ENCODE results near the gene DTL. TPM values are rescaled to one million over a fixed set of nuclear protein-coding genes. Genes with fewer than 3 reads are reported as not detected.

DTL gene
- polyA plus RNA-seq, 1 of the 3 experiments (the other 2 are of a cell fraction) = 9.3 TPM

DNA sequence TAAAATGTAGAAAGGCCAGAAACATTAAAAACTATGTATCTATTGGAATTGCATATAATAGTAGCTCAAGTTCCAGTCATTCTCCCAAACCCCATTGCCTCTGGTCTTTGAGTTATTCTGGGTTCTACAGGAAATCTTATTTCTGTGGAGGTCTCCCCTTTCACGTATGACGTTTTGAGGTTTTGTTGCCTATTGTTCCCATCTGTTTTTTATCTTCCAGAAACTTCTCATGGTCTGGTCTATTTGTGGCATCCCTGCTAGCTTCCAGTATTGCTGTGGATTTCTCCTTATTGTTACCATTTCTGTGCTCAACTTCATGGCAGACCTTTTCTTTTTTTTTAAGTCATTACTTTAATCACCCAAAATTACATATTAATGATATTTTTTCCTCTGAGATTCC is 43.3 kb downstream of the DTL start:
- Histone ChIP-seq H3K9ac (no peak overlapping the region), H3K79me2 (ENCODE audit: insufficient read depth) (no peaks in the 10 kb centered on the region), H3K4me3 (ENCODE audit: low read depth in 2 of 2, low read length in 1 of 2) (no peak overlapping the region), H3F3A (replicated peaks; ENCODE audit: insufficient read depth) (no peaks in the 10 kb centered on the region), H3K27ac (ENCODE audit: low read depth in 2 of 2, low read length in 1 of 2) (no peak overlapping the region), H3K27me3 (ENCODE audit: insufficient read depth) (no peaks in the 10 kb centered on the region), H3K4me2 (no peak overlapping the region), H2AFZ (ENCODE audit: low read depth) (no peak overlapping the region), H3K9me3 (no peaks in the 10 kb centered on the region), H3K4me1 (ENCODE audit: control insufficient read depth in 1 of 2, insufficient read depth in 2 of 2, low read depth in 1 of 2, low read length in 1 of 2) (no peaks in the 10 kb centered on the region; a peak in 1 of 4 replicates), H3K36me3 (replicated peaks in 1 of 2; ENCODE audit: control insufficient read depth in 1 of 2, insufficient read depth in 2 of 2, low read length in 1 of 2) (peaks cover 34 to 82% of the 10 kb centered on the region in 2 experiments), H4K20me1 (ENCODE audit: insufficient read depth) (no peaks in the 10 kb centered on the region), H3K9me2 (no peaks in the 10 kb centered on the region)
- ChIA-PET POLR2A (no interaction called here), CTCF (interaction anchor here (0.6 to 4.3 kb wide), 4 partner anchors 8 to 377 kb away, joined by 3 to 25 read pairs (median 12); no protein-coding TSS in a partner anchor)
- 96% methylated on average over 2 of the region's 2 CpGs for WGBS (ENCODE audit: low lambda C conversion rate)
- TF ChIP-seq NFIC (IDR thresholded peaks at IDR 0.05; ENCODE audit: borderline replicate concordance) = no peak
- no peak for TF ChIP-seq GATA2 (CRISPR knock-in tag; IDR thresholded peaks at IDR 0.05)
- TF ChIP-seq, protein P1, sequence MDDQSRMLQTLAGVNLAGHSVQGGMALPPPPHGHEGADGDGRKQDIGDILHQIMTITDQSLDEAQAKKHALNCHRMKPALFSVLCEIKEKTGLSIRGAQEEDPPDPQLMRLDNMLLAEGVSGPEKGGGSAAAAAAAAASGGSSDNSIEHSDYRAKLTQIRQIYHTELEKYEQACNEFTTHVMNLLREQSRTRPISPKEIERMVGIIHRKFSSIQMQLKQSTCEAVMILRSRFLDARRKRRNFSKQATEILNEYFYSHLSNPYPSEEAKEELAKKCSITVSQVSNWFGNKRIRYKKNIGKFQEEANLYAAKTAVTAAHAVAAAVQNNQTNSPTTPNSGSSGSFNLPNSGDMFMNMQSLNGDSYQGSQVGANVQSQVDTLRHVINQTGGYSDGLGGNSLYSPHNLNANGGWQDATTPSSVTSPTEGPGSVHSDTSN (IDR thresholded peaks at IDR 0.05) = no peak
- TF ChIP-seq RFX5 (IDR thresholded peaks at IDR 0.05; ENCODE audit: low read length) = no peak
- TF ChIP-seq JUND (IDR thresholded peaks at IDR 0.05) = no peak
- no peak for TF ChIP-seq CHD2 (IDR thresholded peaks at IDR 0.05; ENCODE audit: low read length, partially characterized antibody)
- no peak for TF ChIP-seq TCF12 (IDR thresholded peaks at IDR 0.05)
- DNase-seq = no peak

DNA sequence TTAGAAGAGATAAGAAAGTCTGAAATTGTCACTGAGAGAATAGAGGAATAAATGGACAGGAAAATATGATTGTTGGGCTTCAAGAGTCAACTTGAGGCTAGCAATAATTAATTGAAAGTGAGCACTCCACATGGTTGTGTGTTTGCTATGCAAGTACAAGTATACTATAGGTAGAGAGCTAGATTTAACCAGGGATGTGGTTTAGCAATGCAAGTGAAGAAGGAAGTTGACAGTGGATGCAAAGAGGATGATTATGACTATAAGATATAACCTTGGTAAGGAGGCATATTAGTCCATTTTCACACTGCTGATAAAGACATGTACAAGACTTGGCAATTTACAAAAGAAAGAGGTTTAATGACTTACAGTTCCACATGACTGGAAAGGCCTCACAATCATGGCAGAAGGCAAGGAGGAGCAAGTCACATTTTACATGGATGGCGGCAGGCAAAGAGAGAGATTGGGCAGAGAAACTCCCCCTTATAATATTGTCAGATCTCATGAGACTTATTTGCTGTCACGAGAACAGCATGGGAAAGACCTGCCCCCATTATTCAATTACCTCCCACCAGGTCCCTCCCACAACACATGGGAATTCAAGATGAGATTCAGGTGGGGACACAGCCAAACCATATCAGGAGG is 47.3 kb downstream of the DTL start:
- CTCF ChIA-PET = interaction anchor here (0.7 to 4.3 kb wide), 3 partner anchors 12 to 373 kb away, joined by 4 to 25 read pairs (median 10); no protein-coding TSS in a partner anchor
- no peak overlapping the region for H3K27ac ChIP-seq (ENCODE audit: low read depth in 2 of 2, low read length in 1 of 2)
- peaks cover 37 to 53% of the 10 kb centered on the region in 2 experiments for H3K36me3 ChIP-seq (replicated peaks in 1 of 2; ENCODE audit: control insufficient read depth in 1 of 2, insufficient read depth in 2 of 2, low read length in 1 of 2)
- no peak for DNase-seq
- no peaks in the 10 kb centered on the region for H3K79me2 ChIP-seq (ENCODE audit: insufficient read depth)
- no peak overlapping the region for H2AFZ ChIP-seq (ENCODE audit: low read depth)
- POLR2A ChIA-PET = no interaction called here
- no peaks in the 10 kb centered on the region for H3K27me3 ChIP-seq (ENCODE audit: insufficient read depth)
- no peaks in the 10 kb centered on the region for H3K9me2 ChIP-seq
- no peak overlapping the region for H3K9ac ChIP-seq
- WGBS (ENCODE audit: low lambda C conversion rate) = 98% methylated on average over 2 of the region's 2 CpGs
- no peak overlapping the region for H3K4me2 ChIP-seq
- no peaks in the 10 kb centered on the region for H4K20me1 ChIP-seq (ENCODE audit: insufficient read depth)
- H3K4me1 ChIP-seq (ENCODE audit: control insufficient read depth in 1 of 2, insufficient read depth in 2 of 2, low read depth in 1 of 2, low read length in 1 of 2) = peaks cover under 1 to 4% of the 10 kb centered on the region in 2 experiments; a peak in 2 of 4 replicates
- H3F3A ChIP-seq (replicated peaks; ENCODE audit: insufficient read depth) = no peaks in the 10 kb centered on the region
- TF ChIP-seq EP300 (IDR thresholded peaks at IDR 0.05; ENCODE audit: borderline replicate concordance in 1 of 2, low read depth in 1 of 2, low read length in 1 of 2) (no peak), FOXM1 (IDR thresholded peaks at IDR 0.05; ENCODE audit: low read depth) (no peak), TCF12 (IDR thresholded peaks at IDR 0.05) (no peak), GABPA (IDR thresholded peaks at IDR 0.05; ENCODE audit: low read depth) (no peak), RFX5 (IDR thresholded peaks at IDR 0.05; ENCODE audit: low read length) (no peak), MXI1 (IDR thresholded peaks at IDR 0.05; ENCODE audit: low read depth, low read length) (no peak), FOSL2 (IDR thresholded peaks at IDR 0.05; ENCODE audit: borderline replicate concordance, low read depth) (no peak), TEAD4 (IDR thresholded peaks at IDR 0.05; ENCODE audit: borderline replicate concordance, insufficient read depth) (no peak), RXRA (IDR thresholded peaks at IDR 0.05; ENCODE audit: borderline replicate concordance, low read depth) (no peak), CHD2 (IDR thresholded peaks at IDR 0.05; ENCODE audit: low read length, partially characterized antibody) (no peak), NRF1 (IDR thresholded peaks at IDR 0.05; ENCODE audit: low read depth, low read length) (no peak), POLR2AphosphoS5 (IDR thresholded peaks at IDR 0.05; ENCODE audit: low read depth, low read length) (no peak), RCOR1 (IDR thresholded peaks at IDR 0.05; ENCODE audit: low read length) (no peak), NFIC (IDR thresholded peaks at IDR 0.05; ENCODE audit: borderline replicate concordance) (no peak), JUND (IDR thresholded peaks at IDR 0.05) (no peak)
- TF ChIP-seq, protein P2, sequence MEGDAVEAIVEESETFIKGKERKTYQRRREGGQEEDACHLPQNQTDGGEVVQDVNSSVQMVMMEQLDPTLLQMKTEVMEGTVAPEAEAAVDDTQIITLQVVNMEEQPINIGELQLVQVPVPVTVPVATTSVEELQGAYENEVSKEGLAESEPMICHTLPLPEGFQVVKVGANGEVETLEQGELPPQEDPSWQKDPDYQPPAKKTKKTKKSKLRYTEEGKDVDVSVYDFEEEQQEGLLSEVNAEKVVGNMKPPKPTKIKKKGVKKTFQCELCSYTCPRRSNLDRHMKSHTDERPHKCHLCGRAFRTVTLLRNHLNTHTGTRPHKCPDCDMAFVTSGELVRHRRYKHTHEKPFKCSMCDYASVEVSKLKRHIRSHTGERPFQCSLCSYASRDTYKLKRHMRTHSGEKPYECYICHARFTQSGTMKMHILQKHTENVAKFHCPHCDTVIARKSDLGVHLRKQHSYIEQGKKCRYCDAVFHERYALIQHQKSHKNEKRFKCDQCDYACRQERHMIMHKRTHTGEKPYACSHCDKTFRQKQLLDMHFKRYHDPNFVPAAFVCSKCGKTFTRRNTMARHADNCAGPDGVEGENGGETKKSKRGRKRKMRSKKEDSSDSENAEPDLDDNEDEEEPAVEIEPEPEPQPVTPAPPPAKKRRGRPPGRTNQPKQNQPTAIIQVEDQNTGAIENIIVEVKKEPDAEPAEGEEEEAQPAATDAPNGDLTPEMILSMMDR (IDR thresholded peaks at IDR 0.05) = no peak
- TF ChIP-seq, protein P3, sequence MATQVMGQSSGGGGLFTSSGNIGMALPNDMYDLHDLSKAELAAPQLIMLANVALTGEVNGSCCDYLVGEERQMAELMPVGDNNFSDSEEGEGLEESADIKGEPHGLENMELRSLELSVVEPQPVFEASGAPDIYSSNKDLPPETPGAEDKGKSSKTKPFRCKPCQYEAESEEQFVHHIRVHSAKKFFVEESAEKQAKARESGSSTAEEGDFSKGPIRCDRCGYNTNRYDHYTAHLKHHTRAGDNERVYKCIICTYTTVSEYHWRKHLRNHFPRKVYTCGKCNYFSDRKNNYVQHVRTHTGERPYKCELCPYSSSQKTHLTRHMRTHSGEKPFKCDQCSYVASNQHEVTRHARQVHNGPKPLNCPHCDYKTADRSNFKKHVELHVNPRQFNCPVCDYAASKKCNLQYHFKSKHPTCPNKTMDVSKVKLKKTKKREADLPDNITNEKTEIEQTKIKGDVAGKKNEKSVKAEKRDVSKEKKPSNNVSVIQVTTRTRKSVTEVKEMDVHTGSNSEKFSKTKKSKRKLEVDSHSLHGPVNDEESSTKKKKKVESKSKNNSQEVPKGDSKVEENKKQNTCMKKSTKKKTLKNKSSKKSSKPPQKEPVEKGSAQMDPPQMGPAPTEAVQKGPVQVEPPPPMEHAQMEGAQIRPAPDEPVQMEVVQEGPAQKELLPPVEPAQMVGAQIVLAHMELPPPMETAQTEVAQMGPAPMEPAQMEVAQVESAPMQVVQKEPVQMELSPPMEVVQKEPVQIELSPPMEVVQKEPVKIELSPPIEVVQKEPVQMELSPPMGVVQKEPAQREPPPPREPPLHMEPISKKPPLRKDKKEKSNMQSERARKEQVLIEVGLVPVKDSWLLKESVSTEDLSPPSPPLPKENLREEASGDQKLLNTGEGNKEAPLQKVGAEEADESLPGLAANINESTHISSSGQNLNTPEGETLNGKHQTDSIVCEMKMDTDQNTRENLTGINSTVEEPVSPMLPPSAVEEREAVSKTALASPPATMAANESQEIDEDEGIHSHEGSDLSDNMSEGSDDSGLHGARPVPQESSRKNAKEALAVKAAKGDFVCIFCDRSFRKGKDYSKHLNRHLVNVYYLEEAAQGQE (IDR thresholded peaks at IDR 0.05; ENCODE audit: low read depth, low read length) = no peak
- H3K9me3 ChIP-seq = no peaks in the 10 kb centered on the region
- no peak overlapping the region for H3K4me3 ChIP-seq (ENCODE audit: low read depth in 2 of 2, low read length in 1 of 2)

Measured in SK-N-SH (cell line).